NCI-H1694 treated with DMSO at 0.1 percent for 48 hours (cell line): ENCODE measurements around the gene ERBB4.
"Not testable (repeated sequence)": the region's sequence is repeated elsewhere in the genome, so short reads cannot be mapped to it uniquely, and the experiment has no call there.

Source experiments
- DNase-seq: peaks from one replicate; lab custom pipeline; 2025; lab: John Stamatoyannopoulos, UW

ERBB4 gene

DNA sequence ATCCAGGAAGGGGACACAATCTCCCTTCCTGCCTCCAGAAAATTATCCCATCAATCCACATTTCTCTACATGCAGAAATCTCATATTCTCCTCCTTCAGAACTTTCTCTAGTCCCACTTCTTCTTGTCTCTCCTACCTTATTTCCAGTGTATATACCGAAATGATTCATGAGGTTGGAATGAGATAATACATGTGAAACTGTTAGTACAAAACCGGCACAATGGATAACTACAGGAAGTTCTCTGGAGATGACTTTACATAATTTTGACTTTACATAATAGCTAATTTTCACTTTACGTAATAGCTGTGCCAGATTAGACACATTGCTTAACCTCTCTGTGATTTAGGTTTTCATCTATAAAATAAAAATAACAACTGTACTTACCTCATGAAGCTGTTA is 801.3 kb downstream of the ERBB4 start:
- no peak for DNase-seq

DNA sequence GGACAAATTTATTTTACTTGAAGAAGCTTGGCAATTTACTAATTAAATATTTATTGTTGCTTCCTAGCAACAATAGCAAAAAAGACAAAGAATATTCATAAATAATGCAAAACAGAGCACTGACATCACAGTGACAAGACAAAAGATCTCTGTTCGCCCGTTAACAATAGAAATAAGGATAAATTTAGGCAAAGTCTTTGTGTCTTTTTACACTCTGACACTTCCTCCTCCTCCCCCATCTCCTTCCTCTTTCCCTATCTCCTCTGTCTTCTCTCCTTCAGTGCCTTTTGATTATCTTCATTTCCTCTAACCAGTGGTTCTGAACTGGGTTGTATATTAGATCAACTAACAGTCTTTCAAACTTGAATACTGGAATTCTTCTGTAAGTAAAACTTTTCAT is 808.4 kb downstream of the ERBB4 start:
- DNase-seq, result no peak

DNA sequence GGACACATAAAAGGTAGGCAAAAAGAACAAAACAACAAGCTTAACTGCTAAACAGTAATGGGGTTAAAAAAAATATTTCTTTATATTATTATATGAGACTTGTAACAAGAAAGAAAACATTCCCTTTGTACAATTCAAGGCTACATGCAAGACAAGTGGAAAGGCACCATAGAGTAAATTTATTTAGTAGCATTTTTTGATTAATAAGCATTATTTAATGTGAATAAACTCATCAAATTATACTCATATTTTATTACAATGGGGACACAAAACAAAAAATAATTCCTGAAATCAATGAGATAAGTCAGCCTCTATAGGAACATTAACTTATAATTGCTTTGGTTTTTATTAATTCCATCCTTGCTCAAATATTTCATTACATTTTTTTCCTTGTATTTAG is 809.2 kb downstream of the ERBB4 start:
- DNase-seq, result no peak

DNA sequence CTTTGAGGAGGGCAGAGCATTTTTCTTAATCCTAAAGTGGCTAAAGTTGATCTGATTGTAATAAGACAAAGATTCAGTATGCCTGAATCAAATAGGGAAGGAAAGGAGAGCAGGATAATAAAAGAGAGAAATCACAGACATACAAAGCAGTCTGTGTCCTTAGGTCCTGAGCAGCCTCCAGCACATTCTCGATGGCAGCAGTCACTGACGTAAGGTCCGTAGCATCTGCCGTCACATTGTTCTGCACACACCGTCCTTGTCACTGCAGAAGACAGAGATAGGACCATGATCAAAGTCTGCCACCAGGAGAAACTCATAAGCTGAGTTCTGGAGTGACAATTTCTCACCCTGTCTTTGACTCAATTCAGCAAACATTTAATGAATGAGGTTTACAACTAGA is 813.7 kb downstream of the ERBB4 start:
- DNase-seq, result no peak

DNA sequence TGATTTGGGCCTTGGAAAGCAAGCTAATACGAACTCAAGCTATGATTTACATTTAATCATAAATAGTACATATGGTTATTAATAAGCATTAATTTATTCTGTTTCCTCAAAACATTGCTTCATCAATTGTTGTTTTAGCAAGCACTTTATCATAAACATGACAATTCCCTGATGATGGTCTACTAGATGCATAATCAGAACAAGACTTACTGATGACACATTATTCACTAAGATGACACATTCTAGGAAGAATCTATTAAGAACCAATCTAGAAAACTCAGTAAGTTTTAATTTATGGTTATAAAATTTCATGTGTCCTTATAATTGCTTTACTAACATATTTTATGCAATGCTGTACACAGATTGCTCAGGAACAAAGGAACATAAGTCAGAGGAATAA is 815.2 kb downstream of the ERBB4 start:
- DNase-seq, result no peak

DNA sequence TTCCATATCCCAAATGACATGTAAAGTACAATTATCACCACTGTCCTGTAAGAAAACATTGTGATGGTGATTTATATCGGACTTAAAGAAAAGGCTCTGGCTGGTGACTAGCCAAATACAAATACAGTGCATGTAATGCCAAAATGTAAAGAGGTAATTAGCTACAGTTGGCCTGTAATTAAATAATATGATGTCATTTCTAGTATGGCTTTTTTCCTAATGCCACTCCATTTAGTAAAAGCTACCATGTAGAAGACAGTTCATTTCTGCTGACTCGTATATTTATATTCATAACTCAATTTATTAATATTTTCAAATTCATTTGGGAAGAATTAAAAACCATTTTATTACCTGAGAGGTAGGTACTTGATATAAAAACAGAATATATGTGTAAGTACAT is 815.7 kb downstream of the ERBB4 start:
- no peak for DNase-seq

DNA sequence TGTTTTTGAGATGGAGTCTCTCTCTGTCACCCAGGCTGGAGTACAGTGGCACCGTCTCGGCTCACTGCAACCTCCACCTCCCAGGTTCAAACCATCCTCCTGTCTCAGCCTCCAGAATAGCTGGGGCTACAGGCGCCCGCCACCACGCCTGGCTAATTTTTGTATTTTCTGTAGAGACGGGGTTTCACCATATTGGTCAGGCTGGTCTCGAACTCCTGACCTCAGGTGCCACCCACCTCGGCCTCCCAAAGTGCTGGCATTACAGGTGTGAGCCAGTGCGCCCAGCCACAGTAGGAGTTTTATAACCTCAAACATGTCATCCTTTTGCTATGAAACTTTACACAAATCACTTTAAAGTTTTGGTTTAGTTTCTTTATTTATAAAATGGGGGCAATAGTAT is 816.7 kb downstream of the ERBB4 start:
- DNase-seq, result not testable (repeated sequence)

DNA sequence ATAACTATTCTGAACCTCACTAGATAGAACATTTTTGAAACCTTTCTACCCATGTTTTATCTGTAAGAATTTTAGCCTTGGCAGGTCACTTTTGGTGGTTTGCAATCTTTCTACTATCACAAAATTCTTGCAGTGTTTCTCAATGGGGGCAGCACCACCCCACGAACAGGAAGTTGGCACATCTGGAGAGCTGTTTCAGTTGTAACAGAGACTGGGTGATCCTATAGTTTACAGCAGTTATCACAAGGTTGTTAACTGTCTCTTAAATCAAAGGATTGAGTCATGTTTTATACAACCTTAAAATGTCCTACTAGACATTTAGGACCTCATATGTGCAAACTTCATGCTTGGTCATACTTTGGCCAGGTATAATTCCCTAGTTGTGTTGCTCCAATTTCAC is 829.2 kb downstream of the ERBB4 start:
- no peak for DNase-seq

DNA sequence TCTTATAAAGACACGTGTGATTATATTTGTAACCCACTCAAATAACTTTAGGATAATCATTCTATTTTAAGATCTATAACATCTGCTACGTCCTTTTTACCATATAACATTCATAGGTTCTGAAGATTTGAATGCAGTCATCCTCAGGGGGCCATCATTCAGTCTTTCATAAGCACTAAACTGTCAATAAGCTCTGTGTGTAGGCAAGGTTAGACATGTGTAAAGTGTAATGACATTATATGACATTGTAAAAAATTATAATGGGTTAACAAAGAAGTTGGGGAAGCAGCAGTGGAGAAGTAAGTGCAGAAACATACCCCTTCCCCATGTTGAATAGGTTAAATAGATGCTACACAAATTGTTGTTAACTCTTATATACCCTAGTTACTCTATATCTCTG is 845.9 kb downstream of the ERBB4 start:
- DNase-seq, result no peak

DNA sequence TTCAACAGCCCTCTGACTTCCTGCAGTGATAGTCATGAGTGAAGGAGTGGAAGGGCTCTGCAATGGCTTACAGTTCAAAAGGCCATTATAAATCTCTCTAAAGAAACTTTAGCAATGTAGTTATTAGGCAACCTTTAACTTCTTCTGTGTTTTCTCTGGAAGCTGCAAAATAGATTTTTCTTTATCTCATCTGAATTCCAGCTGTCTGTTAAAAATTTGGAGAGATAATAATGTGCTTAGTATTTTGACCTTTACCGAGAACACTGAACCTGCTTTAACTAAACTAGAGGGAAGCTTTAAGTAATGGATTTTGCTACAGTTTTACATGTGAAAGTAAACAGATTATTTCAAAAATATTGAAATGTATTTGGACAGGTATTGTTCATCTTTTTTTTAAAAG is 847.9 kb downstream of the ERBB4 start:
- DNase-seq, result no peak

DNA sequence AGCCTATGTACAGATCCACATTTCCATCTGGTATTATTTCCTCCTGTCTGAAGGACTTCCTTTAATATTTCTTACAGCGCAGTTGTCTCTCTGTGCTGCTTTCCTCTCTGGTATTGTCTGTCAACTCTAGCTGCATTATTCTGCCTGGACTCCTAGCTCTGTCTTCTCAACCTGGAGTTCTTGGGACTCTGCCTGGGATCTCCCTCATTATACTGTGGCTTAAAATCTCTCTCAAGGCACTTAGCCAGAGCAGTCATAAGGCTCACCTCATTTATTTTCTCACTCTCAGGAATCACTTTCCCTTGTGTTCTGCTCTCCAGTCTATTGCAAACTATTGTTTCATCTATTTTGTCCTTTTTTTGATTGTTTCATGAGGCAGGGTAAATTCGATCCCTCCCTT is 850.4 kb downstream of the ERBB4 start:
- no peak for DNase-seq

DNA sequence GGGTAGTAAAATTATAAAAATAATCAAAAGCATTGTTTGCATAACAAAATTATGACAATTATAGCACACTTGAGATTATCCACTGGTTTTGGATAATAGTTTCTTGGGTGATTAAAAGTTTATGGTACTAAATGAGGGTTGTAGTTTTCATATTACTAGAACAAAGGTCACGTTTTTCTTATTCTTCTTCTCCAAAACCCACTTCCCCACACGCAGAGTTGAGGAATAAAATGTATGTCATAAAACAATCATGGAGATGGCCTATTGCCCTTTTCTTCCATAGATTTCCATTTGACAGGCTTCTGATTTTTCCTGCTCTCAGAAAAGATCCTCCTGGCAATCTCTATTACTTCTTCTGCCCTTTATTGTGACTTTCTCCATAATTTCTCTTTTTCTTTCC is 863.9 kb downstream of the ERBB4 start:
- DNase-seq, result no peak

DNA sequence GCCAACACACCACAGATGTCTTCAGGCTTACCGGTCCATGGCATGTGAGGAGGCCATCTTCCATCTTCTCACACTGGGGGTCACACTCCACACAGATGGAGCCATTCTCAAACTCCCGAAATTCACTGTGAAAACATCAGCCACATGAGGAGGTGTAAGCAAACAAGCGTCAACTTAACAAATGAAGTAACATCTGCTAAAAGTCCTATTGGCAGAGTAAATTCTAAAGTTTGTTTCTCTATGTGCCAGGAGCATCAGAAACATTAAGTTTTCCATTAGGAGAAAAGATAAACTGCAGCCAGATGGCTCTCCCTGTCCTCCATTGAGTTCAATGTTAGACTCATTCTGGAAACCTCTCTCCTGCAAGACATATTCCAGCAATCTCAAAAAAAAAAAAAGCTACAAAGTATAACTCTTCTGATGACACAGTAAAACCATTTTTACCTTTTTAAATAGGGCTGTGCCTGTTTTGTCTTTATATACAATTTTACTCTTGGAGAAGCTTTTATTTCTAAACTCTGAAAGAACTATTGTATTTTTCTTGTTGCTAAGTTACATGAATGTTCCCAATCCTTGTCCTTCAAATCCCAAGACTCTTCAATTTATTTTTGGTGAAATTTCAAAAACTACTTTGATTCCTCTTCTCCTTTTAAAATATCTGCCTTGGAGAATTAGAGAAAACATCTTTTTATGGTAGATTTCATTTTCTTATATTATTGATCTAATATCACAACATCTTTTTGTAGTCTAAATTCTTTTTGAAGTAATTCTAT is 865.3 kb downstream of the ERBB4 start:
- no peak for DNase-seq

DNA sequence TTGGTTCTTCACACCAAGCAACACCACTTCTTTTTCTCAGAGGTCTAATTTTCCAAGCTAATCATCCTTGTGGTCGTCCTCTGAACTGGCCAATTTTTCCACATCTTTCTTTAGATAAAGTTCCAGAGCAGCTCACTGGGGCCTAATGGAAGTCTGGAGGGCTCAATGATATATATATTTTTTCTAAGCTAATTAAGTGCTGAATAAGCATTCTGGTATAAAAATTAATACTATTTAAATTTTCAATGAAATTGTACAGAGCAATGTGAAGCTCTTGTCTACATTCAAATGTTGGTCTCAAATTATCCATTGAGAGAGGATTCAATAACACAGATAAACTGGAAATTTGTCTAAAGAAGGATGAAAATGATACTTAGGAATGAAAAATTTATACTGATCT is 866.6 kb downstream of the ERBB4 start:
- DNase-seq, result no peak

DNA sequence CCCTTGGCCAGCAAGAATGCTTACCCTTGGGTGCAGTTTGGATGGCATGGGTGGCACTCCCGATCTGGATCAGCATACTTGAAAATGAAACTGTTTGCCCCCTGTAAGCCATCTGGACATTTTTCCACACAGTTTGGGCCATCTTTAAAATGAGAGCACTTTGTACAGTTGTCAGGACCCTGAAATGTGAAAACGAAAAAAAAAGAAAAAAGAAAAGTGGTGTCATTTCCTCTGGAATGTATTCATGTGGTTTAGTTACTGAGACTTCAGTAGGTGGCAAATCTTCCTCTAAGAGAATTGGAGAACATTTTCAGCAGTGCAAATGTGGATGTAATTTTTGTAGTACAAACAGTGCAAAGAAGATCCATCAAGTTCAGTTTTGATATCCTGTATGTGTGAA is 873.3 kb downstream of the ERBB4 start:
- DNase-seq, result no peak

DNA sequence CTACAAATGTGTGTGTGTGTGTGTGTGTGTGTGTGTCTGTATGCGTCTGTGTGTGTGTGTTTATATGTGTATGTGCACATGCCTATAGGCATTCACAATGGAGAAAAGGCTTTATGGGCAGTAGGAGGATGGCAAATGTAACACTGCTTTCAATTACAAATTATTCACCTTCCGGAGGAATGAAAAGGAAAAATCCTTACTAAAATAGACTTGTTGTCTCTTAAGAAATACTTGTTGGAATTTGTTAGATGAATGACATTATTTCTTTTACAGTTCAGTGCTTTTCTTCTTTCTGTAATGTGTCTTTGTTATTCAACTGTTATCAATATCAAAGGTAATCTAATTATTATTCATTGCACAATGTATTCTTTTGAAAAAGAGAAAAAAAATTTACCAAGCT is 874.3 kb downstream of the ERBB4 start:
- no peak for DNase-seq

DNA sequence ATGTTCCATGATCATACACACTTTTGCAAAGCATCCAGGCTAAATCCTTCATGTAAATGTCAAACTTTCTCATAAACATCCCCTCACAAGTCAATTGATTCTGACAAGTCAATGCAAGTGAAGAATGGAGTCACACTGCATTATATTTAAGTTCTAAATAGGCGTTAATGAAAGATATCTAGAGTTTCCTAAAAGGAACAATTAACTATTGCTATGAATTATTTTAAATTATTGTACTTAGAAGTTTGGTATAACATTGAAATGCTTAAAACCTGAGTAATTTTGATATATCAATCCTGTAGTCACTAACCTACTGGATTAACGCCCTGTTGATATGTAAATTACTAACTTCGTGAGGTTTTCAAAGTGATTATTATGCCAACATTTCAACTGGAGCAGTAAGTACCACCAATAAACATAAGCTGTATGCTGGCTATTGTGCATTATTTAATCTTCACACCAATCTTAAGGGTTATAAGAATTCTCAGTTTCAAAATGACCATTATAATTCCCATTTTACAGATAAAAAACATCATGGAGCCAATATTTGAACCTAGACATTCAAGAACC is 884.3 kb downstream of the ERBB4 start:
- no peak for DNase-seq

DNA sequence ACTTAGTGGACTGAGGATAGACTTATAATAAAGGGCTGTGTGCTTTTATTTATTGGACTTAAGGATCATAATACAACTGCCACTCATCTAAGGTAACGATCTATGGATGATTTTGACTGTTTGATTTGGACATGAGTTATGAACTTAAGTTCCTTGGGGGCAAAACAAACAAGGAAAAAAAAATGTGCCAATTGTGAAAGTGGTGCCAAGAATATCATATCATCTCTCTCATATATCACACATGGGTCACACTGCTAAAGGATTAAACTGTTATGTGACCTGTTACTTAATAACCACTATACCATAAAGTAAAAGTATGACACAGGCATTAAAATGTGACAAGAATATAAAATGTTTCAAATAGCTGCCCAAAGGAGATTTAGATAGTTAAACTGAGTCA is 886.3 kb downstream of the ERBB4 start:
- DNase-seq, result no peak

DNA sequence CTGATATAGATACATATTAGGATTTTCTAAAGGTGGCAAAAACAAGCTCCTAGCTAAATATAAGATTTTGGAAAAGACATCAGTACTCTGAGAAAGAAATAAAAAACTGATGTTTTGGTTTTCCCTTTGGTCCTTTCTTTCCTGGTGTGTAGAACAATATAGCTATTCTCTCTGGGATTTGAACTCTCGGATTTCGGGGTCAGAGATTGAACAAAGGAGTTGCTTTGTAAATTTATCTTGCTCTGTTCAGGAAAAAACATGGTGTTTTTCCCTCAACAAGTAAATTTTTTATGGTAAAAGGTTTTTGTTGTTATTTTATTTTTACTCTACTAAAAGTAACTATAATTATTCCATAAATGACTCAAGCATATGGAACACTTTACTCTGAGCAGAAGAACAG is 889.3 kb downstream of the ERBB4 start:
- no peak for DNase-seq

DNA sequence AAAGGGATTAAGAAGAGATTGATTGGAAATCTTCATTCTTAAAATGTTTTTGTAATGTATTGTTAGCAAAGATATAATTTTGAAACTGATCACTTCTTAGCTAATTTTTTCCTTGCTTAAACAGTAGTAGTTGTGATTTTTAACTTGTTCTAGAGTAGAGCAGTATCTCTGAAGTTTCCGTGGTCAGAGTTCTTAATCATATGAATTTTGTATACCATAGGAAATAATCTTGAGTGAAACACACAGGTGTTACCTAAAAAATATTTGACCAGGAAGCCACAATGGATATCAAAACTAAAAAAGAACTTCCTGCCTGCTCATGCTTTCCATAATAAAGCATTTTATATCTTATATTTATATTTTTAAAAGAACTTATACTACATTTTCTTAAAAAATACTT is 907.1 kb downstream of the ERBB4 start:
- DNase-seq, result no peak

DNA sequence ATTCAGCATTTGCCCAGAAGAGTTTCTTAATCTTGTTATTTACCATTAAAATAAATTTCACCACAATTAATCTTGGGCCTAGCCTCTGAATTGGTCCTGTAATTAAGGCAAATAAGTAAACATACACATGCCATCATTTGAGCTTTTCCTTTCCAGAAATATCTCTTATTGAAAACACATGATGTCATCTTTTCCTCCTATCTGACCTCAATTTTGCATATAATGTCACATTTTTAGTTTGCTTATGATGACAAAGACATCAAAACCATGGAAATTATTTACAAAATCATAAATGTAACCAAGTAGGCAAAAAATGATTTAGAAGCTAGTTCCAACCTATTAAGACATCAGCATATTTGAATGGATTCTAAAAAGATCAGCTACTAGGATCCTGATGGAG is 915.5 kb downstream of the ERBB4 start:
- no peak for DNase-seq

DNA sequence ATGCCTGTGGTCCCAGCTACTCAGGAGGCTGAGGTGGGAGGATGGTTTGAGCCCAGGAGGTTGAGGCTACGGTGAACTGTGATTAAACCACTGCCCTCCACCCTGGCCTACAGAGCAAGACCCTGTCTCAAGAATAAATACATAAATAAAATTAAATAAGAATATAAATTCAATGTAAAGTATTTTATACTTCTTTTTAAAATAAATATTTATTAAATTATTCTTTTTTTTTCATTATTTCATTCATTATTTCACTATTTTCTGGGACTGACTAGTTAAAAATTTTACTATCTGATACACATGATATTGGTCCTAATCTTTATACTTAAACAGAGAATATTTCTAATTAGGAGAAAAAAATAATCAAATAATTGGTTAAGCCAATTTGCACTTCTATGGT is 917.6 kb downstream of the ERBB4 start:
- no peak for DNase-seq

DNA sequence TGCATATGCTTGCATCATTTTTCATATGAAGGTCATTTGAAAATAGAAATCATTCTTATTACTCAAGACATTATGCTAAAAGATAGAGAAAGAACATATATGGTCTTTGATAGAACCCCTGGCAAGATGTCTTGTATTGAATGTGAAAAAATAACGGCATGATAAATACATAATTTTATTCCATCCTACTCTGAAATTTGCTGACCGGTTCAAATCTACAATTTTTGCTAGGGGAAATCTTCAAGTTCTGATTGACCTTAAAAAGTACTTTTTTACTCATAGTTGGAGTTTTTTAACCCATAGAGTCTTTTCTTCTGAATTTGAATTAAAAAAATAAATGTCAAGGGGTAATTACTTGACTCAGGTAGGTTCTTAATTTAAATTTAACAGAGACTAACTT is 920.8 kb downstream of the ERBB4 start:
- DNase-seq, result no peak

DNA sequence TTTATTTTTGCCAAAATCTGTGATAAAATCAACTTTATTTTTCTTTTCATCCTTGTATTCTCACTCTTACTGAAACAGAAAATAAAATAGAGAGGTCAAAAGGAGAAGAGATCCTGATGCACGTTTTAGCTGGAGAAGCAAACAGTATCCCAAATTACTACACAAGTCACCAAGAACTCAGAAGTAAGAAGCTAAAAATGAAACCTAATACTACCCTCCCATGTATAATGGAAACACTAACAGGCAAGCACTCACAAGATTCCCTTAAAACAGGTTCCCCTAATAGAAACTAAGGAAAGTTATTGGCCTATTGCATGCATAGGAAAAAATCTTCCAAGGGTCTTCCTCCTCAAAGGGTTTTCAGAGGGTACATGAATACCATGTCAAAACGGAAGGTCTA is 927.0 kb downstream of the ERBB4 start:
- DNase-seq, result no peak
